ENCODE results near the gene HLCS. TPM values are rescaled to one million over a fixed set of nuclear protein-coding genes. Genes with fewer than 3 reads are reported as not detected.

Gene HLCS
- total and polyA plus RNA-seq, 2 of the 8 experiments (the other 6 are each of a cell fraction or from before 2014, with no cell fraction given), result 4.7 to 12.2 TPM

GRCh38 chr21:36859744-36860501 is 106.5 kb downstream of the HLCS start (continued):
- no peak for TF ChIP-seq EGR1 (IDR thresholded peaks at IDR 0.05; ENCODE audit: borderline replicate concordance, low read depth, low read length)

Measured in H1 (cell line).